ENCODE results near the gene KIAA0232.
"Not testable (repeated sequence)": the region's sequence is repeated elsewhere in the genome, so short reads cannot be mapped to it uniquely, and the experiment has no call there.

Gene KIAA0232

GRCh38 chr4:6756345-6756744 is 26.2 kb upstream of the KIAA0232 start:
- not testable (repeated sequence) for DNase-seq (ENCODE audit: low spot score)

GRCh38 chr4:6758728-6759127 is 23.8 kb upstream of the KIAA0232 start:
- no peak for DNase-seq (ENCODE audit: low spot score)

- no peak for DNase-seq (ENCODE audit: low spot score)
These were observed 21.7 kb upstream of the KIAA0232 start for GRCh38 chr4:6760865-6761264.

- peak; percentile 75 for DNase-seq (ENCODE audit: low spot score)
These were observed 20.6 kb upstream of the KIAA0232 start for GRCh38 chr4:6761649-6762615.

GRCh38 chr4:6763330-6763851 is 19.1 kb upstream of the KIAA0232 start:
- no peak for DNase-seq (ENCODE audit: low spot score)

- DNase-seq (ENCODE audit: low spot score), result no peak
These were observed 17.4 kb upstream of the KIAA0232 start for GRCh38 chr4:6764976-6765620.

- DNase-seq (ENCODE audit: low spot score), result no peak
These were observed 16.8 kb upstream of the KIAA0232 start for GRCh38 chr4:6765703-6766102.

- DNase-seq (ENCODE audit: low spot score), result no peak
These were observed 15.2 kb upstream of the KIAA0232 start for GRCh38 chr4:6767386-6767747.

- DNase-seq (ENCODE audit: low spot score), result no peak
These were observed 14.6 kb upstream of the KIAA0232 start for GRCh38 chr4:6767748-6768538.

GRCh38 chr4:6768539-6768905 is 14.0 kb upstream of the KIAA0232 start:
- DNase-seq (ENCODE audit: low spot score), result peak; percentile 51

- DNase-seq (ENCODE audit: low spot score), result no peak
These were observed 13.1 kb upstream of the KIAA0232 start for GRCh38 chr4:6769233-6769988.

GRCh38 chr4:6769989-6770420 is 12.5 kb upstream of the KIAA0232 start:
- no peak for DNase-seq (ENCODE audit: low spot score)

GRCh38 chr4:6770581-6771228 is 11.8 kb upstream of the KIAA0232 start:
- DNase-seq (ENCODE audit: low spot score), result no peak

- DNase-seq (ENCODE audit: low spot score), result no peak
These were observed 11.3 kb upstream of the KIAA0232 start for GRCh38 chr4:6771229-6771671.

GRCh38 chr4:6772223-6772928 is 10.2 kb upstream of the KIAA0232 start:
- no peak for DNase-seq (ENCODE audit: low spot score)

- DNase-seq (ENCODE audit: low spot score), result no peak
These were observed 9.4 kb upstream of the KIAA0232 start for GRCh38 chr4:6773106-6773505.

GRCh38 chr4:6773616-6774540 is 8.6 kb upstream of the KIAA0232 start:
- no peak for DNase-seq (ENCODE audit: low spot score)

GRCh38 chr4:6775746-6776145 is 6.8 kb upstream of the KIAA0232 start:
- DNase-seq (ENCODE audit: low spot score), result no peak

All from pons (tissue), 1 donor.